ENCODE results near the gene EMC10. TPM values are rescaled to one million over a fixed set of nuclear protein-coding genes. Genes with fewer than 3 reads are reported as not detected.

EMC10 gene
- total and polyA plus RNA-seq, 10 of the 15 experiments (the other 5 are each of a cell fraction or from before 2014, with no cell fraction given) = 2.5 to 77.3 (median 20.3) TPM

DNA sequence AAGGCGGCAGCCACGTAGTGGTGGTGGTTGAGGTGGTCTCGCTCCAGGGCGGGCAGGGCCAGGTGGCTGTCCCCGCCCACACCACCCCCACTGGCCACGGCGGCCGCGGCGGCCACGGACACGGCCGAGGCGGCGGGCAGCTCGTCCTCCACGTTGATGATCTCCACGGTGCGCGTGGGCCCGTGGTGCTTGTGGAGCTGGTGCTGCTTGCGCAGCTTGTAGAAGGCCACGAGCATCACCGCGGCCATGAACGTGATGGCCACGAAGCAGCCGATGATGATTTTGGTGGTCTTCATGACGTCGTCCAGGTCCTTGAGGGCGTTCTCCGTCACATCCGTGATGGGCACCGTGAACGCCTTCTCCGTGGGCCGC lies 41.4 kb downstream of the EMC10 start (continued):
- TF ChIP-seq, protein P1, sequence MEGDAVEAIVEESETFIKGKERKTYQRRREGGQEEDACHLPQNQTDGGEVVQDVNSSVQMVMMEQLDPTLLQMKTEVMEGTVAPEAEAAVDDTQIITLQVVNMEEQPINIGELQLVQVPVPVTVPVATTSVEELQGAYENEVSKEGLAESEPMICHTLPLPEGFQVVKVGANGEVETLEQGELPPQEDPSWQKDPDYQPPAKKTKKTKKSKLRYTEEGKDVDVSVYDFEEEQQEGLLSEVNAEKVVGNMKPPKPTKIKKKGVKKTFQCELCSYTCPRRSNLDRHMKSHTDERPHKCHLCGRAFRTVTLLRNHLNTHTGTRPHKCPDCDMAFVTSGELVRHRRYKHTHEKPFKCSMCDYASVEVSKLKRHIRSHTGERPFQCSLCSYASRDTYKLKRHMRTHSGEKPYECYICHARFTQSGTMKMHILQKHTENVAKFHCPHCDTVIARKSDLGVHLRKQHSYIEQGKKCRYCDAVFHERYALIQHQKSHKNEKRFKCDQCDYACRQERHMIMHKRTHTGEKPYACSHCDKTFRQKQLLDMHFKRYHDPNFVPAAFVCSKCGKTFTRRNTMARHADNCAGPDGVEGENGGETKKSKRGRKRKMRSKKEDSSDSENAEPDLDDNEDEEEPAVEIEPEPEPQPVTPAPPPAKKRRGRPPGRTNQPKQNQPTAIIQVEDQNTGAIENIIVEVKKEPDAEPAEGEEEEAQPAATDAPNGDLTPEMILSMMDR (IDR thresholded peaks at IDR 0.05 in 2 of 3, conservative IDR thresholded peaks at IDR 0.05 in 1 of 3; ENCODE audit: control insufficient read depth in 2 of 3, extremely low read depth in 1 of 3, insufficient read depth in 1 of 3, low read depth in 3 of 3, low read length in 3 of 3) = no peak
- no peak for TF ChIP-seq TARDBP (IDR thresholded peaks at IDR 0.05; ENCODE audit: borderline replicate concordance)

DNA sequence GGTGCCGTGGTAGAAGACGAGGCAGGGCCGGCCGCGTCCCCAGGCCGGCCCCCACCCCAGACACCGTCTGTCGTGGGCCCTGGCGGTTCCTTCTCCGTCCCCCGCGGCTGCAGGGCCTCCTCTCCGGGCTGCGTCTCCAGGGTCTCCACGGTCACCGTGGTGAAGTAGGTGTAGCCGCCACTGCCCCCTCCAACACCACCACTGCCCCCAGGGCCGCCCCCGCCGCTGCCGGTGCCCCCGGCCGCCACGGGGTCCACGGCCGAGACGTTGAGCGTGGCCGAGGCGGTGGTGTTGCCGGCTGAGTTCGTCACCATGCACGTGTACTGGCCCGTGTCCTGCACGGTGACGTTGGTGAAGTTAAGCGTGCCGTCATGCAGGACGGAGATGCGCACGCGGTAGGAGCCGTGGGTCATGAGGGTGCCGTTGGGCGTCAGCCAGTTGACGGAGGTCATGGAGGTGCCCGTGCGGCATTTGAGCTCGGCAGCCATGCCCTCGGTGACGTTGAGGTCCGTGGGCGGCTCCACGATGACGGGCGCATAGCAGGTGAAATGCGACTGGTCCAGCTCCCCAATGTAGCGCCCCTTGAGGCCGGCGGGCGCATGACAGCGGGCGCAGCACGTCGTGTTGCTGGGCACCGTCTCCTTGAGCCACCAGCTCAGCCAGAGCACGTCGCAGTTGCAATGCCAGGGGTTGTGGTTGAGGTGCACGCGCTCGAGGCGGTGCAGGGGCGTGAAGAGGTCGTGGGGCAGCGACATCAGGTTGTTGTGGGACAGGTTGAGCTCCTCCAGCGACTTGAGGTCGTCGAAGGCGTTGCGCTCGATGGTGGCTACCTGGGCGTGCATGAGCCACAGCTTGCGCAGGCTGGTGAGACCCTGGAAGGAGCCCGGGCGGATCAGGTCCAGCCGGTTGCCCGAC lies 42.0 kb downstream of the EMC10 start:
- H3K4me1 ChIP-seq (ENCODE audit: control insufficient read depth, insufficient read depth, low read length) = no peaks in the 10 kb centered on the region
- H3K36me3 ChIP-seq (ENCODE audit: control insufficient read depth in 2 of 2, insufficient read depth in 2 of 2, low read length in 1 of 2) = no peaks in the 10 kb centered on the region
- in situ Hi-C loops (cut with MboI) (no loop called here), intact Hi-C loops (cut with micrococcal nuclease; ENCODE audit: unreplicated experiment) (no loop called here)
- TF ChIP-seq EGR1 (IDR thresholded peaks at IDR 0.05; ENCODE audit: borderline replicate concordance in 1 of 2, low read depth in 2 of 2, low read length in 2 of 2) (no peak), ZNF622 (IDR thresholded peaks at IDR 0.05) (no peak), HCFC1 (IDR thresholded peaks at IDR 0.05; ENCODE audit: low read length) (no peak), POLR2AphosphoS2 (IDR thresholded peaks at IDR 0.05; ENCODE audit: low read depth, low read length) (no peak), NBN (IDR thresholded peaks at IDR 0.05) (no peak), ETV6 (conservative IDR thresholded peaks at IDR 0.05 in 1 of 2, IDR thresholded peaks at IDR 0.05 in 1 of 2; ENCODE audit: borderline replicate concordance in 1 of 2, low read depth in 1 of 2) (no peak), POLR2A (IDR thresholded peaks at IDR 0.05; ENCODE audit: low read depth, low read length) (peak; percentile 47; the same call in 1 of the 2 replicates)
- TF ChIP-seq, protein P2, sequence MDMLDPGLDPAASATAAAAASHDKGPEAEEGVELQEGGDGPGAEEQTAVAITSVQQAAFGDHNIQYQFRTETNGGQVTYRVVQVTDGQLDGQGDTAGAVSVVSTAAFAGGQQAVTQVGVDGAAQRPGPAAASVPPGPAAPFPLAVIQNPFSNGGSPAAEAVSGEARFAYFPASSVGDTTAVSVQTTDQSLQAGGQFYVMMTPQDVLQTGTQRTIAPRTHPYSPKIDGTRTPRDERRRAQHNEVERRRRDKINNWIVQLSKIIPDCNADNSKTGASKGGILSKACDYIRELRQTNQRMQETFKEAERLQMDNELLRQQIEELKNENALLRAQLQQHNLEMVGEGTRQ (IDR thresholded peaks at IDR 0.05; ENCODE audit: borderline replicate concordance, low read depth, low read length) = no peak
- TF ChIP-seq, protein P3, sequence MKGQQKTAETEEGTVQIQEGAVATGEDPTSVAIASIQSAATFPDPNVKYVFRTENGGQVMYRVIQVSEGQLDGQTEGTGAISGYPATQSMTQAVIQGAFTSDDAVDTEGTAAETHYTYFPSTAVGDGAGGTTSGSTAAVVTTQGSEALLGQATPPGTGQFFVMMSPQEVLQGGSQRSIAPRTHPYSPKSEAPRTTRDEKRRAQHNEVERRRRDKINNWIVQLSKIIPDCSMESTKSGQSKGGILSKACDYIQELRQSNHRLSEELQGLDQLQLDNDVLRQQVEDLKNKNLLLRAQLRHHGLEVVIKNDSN (IDR thresholded peaks at IDR 0.05; ENCODE audit: borderline replicate concordance, extremely low read length, insufficient read depth, low read depth, low read length) = no peak
- FAIRE-seq (no peak), DNase-seq (ENCODE audit: low read depth, low spot score) (no peak), ATAC-seq (no peak)
- SMC1A ChIA-PET (ENCODE audit: uncharacterized antibody, unreplicated experiment) = no interaction called here
- no peaks in the 10 kb centered on the region for H3K79me2 ChIP-seq (ENCODE audit: control insufficient read depth, insufficient read depth, low read length)
- H3K9me3 ChIP-seq (replicated peaks; ENCODE audit: control insufficient read depth, insufficient read depth, low read length) = no peaks in the 10 kb centered on the region
- H4K20me1 ChIP-seq (ENCODE audit: control insufficient read depth, insufficient read depth) = no peaks in the 10 kb centered on the region
- H3K27ac ChIP-seq (ENCODE audit: control insufficient read depth, insufficient read depth) = no peak overlapping the region
- CTCF ChIA-PET = no interaction called here
- POLR2A ChIA-PET = no interaction called here
- H3K4me3 ChIP-seq = no peak overlapping the region
- no peak overlapping the region for H3K4me2 ChIP-seq (ENCODE audit: control insufficient read depth, insufficient read depth)
- no peak overlapping the region for H2AFZ ChIP-seq (ENCODE audit: control insufficient read depth, low read depth, low read length)
- no peak overlapping the region for H3K9ac ChIP-seq (ENCODE audit: control insufficient read depth, insufficient read depth, low read length)
- RAD21 ChIA-PET (ENCODE audit: unreplicated experiment) = no interaction called here
- 91% methylated on average over 71 of the region's 87 CpGs for WGBS (ENCODE audit: insufficient coverage, insufficient replicate concordance, low lambda C conversion rate, missing lambda C conversion rate)
- BruUV-seq (replicated peaks) = no TSS peak
- no peaks in the 10 kb centered on the region for H3K27me3 ChIP-seq (replicated peaks in 1 of 2; ENCODE audit: control insufficient read depth in 2 of 2, insufficient read depth in 2 of 2, low read length in 1 of 2)
